HFF-Myc (cell line): ENCODE results near the gene KANK4.

Experiments used
- DNase-seq: peaks from one replicate; pipeline ENCODE4 v3.0.0-alpha.2; 2011; ENCODE audit warnings: low read depth; ENCODE audit errors: extremely low read depth
- H3K4me3 ChIP-seq: replicated peaks from 2 replicates; pipeline ENCODE4 v1.5.1; 2011; ENCODE audit warnings: low read depth, mild to moderate bottlenecking, control low read depth, low read length
- TF ChIP-seq, protein P1 (sequence below): IDR thresholded peaks from 2 replicates; pipeline ENCODE4 v1.5.1; 2012; ENCODE audit warnings: mild to moderate bottlenecking, low read depth, low read length, control low read depth; ENCODE audit errors: missing control alignments

KANK4 gene

DNA sequence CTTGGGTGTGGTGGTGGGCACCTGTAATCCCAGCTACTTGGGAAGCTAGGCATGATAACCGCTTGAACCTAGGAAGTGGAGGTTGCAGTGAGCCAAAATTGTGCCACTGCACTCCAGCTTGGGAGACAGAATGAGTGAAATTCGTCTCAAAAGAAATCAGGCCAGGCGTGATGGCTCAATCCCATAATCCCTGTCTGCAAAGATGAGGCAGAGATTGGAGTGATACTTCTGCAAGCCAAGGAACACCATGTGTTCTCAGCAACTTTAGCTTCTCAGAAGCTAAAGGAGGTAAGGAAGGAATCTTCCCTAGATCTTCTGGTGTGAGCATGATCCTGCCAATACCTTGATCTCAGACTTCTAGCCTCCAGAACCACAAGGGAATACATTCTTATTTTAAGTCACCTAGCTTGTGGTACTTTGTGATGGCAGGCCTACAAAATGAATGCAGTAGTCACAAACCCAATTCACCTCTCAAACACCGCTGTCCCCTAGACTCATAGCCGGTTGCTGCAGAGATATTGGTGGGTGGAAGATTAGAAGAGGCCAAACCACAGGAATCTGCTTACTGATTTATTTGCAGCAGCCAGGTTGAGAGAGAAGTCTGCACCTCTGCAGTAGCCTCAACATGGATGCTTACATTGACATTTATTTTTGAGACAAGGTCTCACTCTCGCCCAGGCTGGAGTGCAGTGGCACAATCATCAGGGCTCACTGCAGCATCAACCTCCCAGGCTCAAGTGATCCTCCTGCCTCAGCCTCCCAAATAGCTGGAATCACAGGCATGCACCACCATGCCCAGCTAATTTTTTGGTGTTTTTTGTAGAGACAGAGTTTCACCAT lies 105.9 kb downstream of the KANK4 start:
- TF ChIP-seq, protein P1, sequence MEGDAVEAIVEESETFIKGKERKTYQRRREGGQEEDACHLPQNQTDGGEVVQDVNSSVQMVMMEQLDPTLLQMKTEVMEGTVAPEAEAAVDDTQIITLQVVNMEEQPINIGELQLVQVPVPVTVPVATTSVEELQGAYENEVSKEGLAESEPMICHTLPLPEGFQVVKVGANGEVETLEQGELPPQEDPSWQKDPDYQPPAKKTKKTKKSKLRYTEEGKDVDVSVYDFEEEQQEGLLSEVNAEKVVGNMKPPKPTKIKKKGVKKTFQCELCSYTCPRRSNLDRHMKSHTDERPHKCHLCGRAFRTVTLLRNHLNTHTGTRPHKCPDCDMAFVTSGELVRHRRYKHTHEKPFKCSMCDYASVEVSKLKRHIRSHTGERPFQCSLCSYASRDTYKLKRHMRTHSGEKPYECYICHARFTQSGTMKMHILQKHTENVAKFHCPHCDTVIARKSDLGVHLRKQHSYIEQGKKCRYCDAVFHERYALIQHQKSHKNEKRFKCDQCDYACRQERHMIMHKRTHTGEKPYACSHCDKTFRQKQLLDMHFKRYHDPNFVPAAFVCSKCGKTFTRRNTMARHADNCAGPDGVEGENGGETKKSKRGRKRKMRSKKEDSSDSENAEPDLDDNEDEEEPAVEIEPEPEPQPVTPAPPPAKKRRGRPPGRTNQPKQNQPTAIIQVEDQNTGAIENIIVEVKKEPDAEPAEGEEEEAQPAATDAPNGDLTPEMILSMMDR: no peak
- DNase-seq: no peak
- no peak overlapping the region for H3K4me3 ChIP-seq

DNA sequence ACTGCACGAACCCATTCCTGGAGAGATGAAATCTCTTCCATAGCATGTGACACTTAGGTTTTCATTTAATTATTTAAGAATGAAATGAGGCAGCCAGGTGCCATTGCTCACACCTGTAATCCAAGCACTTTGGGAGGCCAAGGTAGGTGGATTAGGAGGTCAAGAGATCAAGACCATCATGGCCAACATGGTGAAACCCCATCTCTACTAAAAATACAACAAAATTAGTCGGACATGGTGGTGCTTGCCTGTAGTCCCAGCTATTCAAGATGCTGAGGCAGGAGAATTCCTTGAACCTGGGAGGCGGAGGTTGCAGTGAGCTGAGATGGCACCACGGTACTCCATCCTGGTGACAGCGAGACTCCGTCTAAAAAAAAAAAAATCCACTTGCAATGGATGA lies 106.8 kb downstream of the KANK4 start:
- H3K4me3 ChIP-seq: no peak overlapping the region
- DNase-seq: no peak
- TF ChIP-seq, protein P1: no peak

DNA sequence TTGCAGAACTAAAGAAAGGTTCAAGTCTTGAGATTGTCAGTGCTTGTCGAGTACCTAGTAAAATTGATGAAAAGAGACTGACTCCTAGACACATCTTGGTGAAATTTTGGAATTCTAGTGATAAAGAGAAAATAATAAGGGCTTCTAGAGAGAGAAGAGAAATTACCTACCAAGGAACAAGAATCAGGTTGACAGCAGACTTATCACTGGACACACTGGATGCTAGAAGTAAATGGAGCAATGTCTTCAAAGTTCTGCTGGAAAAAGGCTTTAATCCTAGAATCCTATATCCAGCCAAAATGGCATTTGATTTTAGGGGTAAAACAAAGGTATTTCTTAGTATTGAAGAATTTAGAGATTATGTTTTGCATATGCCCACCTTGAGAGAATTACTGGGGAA lies 108.3 kb downstream of the KANK4 start:
- DNase-seq: no peak
- H3K4me3 ChIP-seq: no peak overlapping the region
- TF ChIP-seq, protein P1: no peak

DNA sequence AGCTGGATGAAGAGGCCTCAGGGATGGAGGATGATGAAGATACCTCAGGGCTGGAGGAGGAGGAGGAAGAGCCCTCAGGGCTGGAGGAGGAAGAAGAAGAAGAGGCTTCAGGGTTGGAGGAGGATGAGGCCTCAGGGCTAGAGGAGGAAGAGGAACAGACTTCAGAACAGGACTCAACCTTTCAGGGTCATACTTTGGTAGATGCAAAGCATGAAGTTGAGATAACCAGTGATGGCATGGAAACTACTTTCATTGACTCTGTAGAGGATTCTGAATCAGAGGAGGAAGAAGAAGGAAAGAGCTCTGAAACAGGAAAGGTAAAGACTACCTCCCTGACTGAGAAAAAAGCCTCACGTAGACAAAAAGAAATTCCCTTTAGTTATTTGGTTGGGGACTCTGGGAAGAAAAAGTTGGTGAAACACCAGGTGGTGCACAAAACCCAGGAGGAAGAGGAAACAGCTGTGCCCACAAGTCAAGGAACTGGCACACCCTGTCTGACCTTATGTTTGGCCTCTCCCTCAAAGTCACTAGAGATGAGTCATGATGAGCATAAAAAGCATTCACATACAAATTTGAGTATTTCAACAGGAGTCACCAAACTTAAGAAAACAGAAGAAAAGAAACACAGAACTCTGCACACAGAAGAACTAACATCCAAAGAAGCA lies 109.2 kb downstream of the KANK4 start:
- H3K4me3 ChIP-seq: no peak overlapping the region
- peak; percentile 16 for DNase-seq
- TF ChIP-seq, protein P1: no peak

DNA sequence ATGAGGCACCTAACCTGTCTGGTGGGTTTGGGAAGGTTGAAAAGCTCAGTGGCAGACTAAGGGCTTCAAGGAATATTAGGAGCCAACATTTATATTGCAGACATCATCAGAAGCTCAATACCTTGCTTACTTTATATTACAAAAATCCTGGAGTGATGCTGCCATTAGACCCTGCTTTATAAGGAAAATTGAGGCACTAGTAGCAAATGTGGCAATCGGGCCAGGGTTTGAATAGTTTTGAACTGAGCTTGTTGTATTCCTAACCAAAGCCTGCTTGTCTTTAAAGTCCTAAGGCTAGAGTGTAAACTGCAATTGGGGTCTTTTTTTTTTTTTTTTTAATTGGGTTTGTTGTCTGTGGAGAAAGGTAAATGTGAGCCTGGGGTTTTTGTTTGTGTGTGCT lies 110.3 kb downstream of the KANK4 start:
- no peak for DNase-seq
- TF ChIP-seq, protein P1: no peak
- no peak overlapping the region for H3K4me3 ChIP-seq

DNA sequence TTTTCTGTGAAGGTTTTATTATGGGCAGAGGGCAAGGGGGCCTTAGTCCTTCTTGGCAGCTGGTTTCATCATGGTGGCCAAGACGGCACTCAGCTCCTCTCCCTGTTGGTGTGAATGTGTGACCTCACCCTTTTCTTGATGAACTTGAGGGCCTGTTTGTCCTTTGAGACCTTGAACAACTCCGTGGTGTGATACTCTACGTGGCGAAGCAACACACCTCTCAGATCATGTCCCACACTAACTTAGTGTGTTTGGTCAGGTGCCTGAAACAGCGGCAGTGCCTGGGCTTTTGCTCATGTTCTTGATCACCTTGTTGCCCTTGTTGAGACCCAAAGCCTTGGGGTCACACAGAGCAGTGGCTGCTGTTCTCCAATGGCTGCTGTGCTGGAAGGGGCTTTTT lies 111.1 kb downstream of the KANK4 start:
- H3K4me3 ChIP-seq: no peak overlapping the region
- DNase-seq: no peak
- TF ChIP-seq, protein P1: no peak
